Body of pancreas (tissue), 4 donors: ENCODE results near the gene SRGAP2.
"Not testable (repeated sequence)": the region's sequence is repeated elsewhere in the genome, so short reads cannot be mapped to it uniquely, and the experiment has no call there.

ENCODE experiments used
- POLR2A ChIP-seq, 3 donors: fragments of 450-650 bp; IDR thresholded peaks; one replicate each; pipeline ENCODE4 v1.6.1; 2016; ENCODE audit warnings: antibody characterized with exemption in 3 of 3, mild to moderate bottlenecking in 2 of 3
- TF ChIP-seq, protein P1 (sequence below), 7 experiments: fragments of 450-650 bp in 4 of 7; fragments of 200-600 bp in 3 of 7; sonication (generic) in 3 of 7; IDR thresholded peaks; one replicate each; pipeline ENCODE4 v1.5.1; 2016 to 2019; ENCODE audit warnings: antibody characterized with exemption in 7 of 7

DNA sequence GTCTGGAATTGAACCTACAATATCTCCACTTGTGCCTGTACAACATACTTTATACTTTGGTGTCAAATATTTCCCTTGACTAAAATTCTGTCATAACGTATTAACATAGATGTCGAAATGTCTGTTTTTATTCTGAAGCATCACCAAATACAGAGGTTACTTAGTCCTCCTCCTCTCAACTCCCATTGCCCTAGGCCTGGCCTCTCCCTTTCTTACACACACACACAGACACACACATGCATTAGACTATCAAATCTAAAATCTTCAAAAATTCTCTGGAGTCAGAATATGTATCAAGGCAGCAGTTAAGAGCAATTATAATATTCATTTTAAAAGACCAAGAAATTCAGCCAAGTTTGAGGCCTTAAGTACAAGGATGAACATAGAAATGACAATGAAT is 8.2 kb upstream of the SRGAP2 start:
- TF ChIP-seq, protein P1, sequence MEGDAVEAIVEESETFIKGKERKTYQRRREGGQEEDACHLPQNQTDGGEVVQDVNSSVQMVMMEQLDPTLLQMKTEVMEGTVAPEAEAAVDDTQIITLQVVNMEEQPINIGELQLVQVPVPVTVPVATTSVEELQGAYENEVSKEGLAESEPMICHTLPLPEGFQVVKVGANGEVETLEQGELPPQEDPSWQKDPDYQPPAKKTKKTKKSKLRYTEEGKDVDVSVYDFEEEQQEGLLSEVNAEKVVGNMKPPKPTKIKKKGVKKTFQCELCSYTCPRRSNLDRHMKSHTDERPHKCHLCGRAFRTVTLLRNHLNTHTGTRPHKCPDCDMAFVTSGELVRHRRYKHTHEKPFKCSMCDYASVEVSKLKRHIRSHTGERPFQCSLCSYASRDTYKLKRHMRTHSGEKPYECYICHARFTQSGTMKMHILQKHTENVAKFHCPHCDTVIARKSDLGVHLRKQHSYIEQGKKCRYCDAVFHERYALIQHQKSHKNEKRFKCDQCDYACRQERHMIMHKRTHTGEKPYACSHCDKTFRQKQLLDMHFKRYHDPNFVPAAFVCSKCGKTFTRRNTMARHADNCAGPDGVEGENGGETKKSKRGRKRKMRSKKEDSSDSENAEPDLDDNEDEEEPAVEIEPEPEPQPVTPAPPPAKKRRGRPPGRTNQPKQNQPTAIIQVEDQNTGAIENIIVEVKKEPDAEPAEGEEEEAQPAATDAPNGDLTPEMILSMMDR (IDR thresholded peaks at IDR 0.05), result not testable (repeated sequence)
- TF ChIP-seq POLR2A (IDR thresholded peaks at IDR 0.05), result not testable (repeated sequence)
